H1 (cell line): Measurements from ENCODE around the gene CCK. TPM values are rescaled to one million over a fixed set of nuclear protein-coding genes. Genes with fewer than 3 reads are reported as not detected.

Experiments
- CTCF ChIA-PET: fragments of 300-600 bp; sonication (Branson Sonifier 250); formaldehyde crosslinking; loops from one replicate; lab custom pipeline; 2021; ENCODE audit not compliant: partially characterized antibody; lab: Charles Lee
- POLR2A ChIA-PET: fragments of 300-600 bp; sonication (Branson Sonifier 250); formaldehyde crosslinking; loops from one replicate; lab custom pipeline; 2021; ENCODE audit warnings: inconsistent platforms; ENCODE audit not compliant: partially characterized antibody; lab: Charles Lee
- DNase-seq, 2 experiments: peaks; one replicate each; pipeline versions ENCODE4 v3.0.0 to v3.0.0-alpha.2; 2010 to 2022; ENCODE audit warnings: low spot score in 2 of 2, low read depth in 1 of 2, mixed read lengths in 1 of 2
- FAIRE-seq: peaks from 2 replicates; lab custom pipeline; 2011; peaks lifted over from hg19 to GRCh38; lab: Jason Lieb, UNC
- H2AFZ ChIP-seq: 2 replicates; pipeline ENCODE4 v1.8.1; 2012; ENCODE audit warnings: low read length, inconsistent platforms
- H2AK5ac ChIP-seq: 2 replicates; pipeline ENCODE4 v1.6.1; 2013; ENCODE audit warnings: low read depth, low read length
- H2BK120ac ChIP-seq: replicated peaks from 2 replicates; pipeline ENCODE3; 2013; ENCODE audit warnings: low read depth, low read length, inconsistent platforms
- H2BK12ac ChIP-seq: 2 replicates; pipeline ENCODE4 v1.6.1; 2013; ENCODE audit warnings: low read depth, low read length
- H2BK15ac ChIP-seq: 2 replicates; pipeline ENCODE4 v1.6.1; 2013; ENCODE audit warnings: low read length
- H2BK20ac ChIP-seq: 2 replicates; pipeline ENCODE4 v1.6.1; 2013; ENCODE audit warnings: low read length
- H2BK5ac ChIP-seq: 2 replicates; pipeline ENCODE4 v1.6.1; 2013; ENCODE audit warnings: low read depth, low read length
- H3K14ac ChIP-seq: 2 replicates; pipeline ENCODE4 v1.6.1; 2013; ENCODE audit warnings: inconsistent platforms; ENCODE audit not compliant: insufficient read length
- H3K18ac ChIP-seq: 2 replicates; pipeline ENCODE4 v1.6.1; 2013; ENCODE audit warnings: low read length; ENCODE audit errors: extremely low read depth
- H3K23ac ChIP-seq: 2 replicates; pipeline ENCODE4 v1.6.1; 2013; ENCODE audit warnings: inconsistent platforms; ENCODE audit not compliant: insufficient read length
- H3K23me2 ChIP-seq: 2 replicates; pipeline ENCODE4 v1.6.1; 2013; ENCODE audit warnings: low read depth, low read length
- H3K27ac ChIP-seq: 2 replicates; pipeline ENCODE4 v1.6.1; 2011; ENCODE audit warnings: low read depth, low read length, inconsistent platforms
- H3K27me3 ChIP-seq, 4 experiments: replicated peaks in 1 of 4; 1 replicate in 1 of 4; 2 replicates in 3 of 4; pipeline versions ENCODE4 v1.6.1 to v1.8.1; 2011 to 2013; ENCODE audit warnings: low read length in 3 of 4, mild to moderate bottlenecking in 3 of 4, inconsistent platforms in 2 of 4, mixed read lengths in 2 of 4, moderate library complexity in 1 of 4; ENCODE audit not compliant: control insufficient read depth in 3 of 4, insufficient read depth in 3 of 4; ENCODE audit errors: extremely low read depth in 1 of 4
- H3K36me3 ChIP-seq, 4 experiments: 2 replicates each; pipeline versions ENCODE4 v1.6.1 to v1.8.1; 2011 to 2013; ENCODE audit warnings: mild to moderate bottlenecking in 4 of 4, low read length in 3 of 4, moderate library complexity in 2 of 4, control low read depth in 1 of 4, inconsistent platforms in 1 of 4; ENCODE audit not compliant: insufficient read depth in 4 of 4, control insufficient read depth in 2 of 4
- H3K4ac ChIP-seq: replicated peaks from 2 replicates; pipeline ENCODE3; 2013; ENCODE audit warnings: low read length, low read depth, mixed read lengths, inconsistent platforms; ENCODE audit not compliant: insufficient read length
- H3K4me1 ChIP-seq, 4 experiments: replicated peaks in 1 of 4; 1 replicate in 1 of 4; 2 replicates in 3 of 4; pipeline versions ENCODE4 v1.6.1 to v1.8.1; 2011 to 2013; ENCODE audit warnings: low read length in 3 of 4, inconsistent platforms in 2 of 4, mixed read lengths in 1 of 4; ENCODE audit not compliant: insufficient read depth in 4 of 4, control insufficient read depth in 3 of 4
- H3K4me2 ChIP-seq, 2 experiments: 2 replicates each; pipeline versions ENCODE4 v1.6.1 to v1.8.1; 2011 to 2013; ENCODE audit warnings: low read depth in 2 of 2, low read length in 2 of 2, control low read depth in 1 of 2, inconsistent platforms in 1 of 2, mild to moderate bottlenecking in 1 of 2; ENCODE audit not compliant: insufficient read depth in 1 of 2
- H3K4me3 ChIP-seq, 4 experiments: fragments of 200-600, 300-600 bp in 1 of 4; sonication (generic), shearing (Covaris generic), sonication (Bioruptor Twin) in 1 of 4; 2 replicates each; pipeline versions ENCODE4 v1.5.1 to v1.8.1; 2011 to 2016; ENCODE audit warnings: low read length in 4 of 4, low read depth in 3 of 4, control low read depth in 2 of 4, inconsistent platforms in 2 of 4, mild to moderate bottlenecking in 2 of 4, mixed read lengths in 1 of 4, moderate library complexity in 1 of 4; ENCODE audit not compliant: insufficient read depth in 2 of 4; ENCODE audit errors: extremely low read depth in 1 of 4
- H3K56ac ChIP-seq: replicated peaks from 2 replicates; pipeline ENCODE3; 2013; ENCODE audit warnings: low read depth, mild to moderate bottlenecking, mixed read lengths, low read length, inconsistent platforms; ENCODE audit not compliant: insufficient read length
- H3K79me1 ChIP-seq: 2 replicates; pipeline ENCODE4 v1.6.1; 2013; ENCODE audit warnings: low read depth, low read length, control low read depth
- H3K79me2 ChIP-seq, 2 experiments: 2 replicates each; pipeline versions ENCODE4 v1.6.1 to v1.8.1; 2012 to 2013; ENCODE audit warnings: low read length in 2 of 2, mild to moderate bottlenecking in 2 of 2, inconsistent platforms in 1 of 2; ENCODE audit not compliant: insufficient read depth in 2 of 2, control insufficient read depth in 1 of 2
- H3K9ac ChIP-seq, 4 experiments: replicated peaks in 1 of 4; 1 replicate in 1 of 4; 2 replicates in 3 of 4; pipeline versions ENCODE4 v1.6.1 to v1.8.1; 2011 to 2013; ENCODE audit warnings: low read depth in 3 of 4, low read length in 3 of 4, control low read depth in 2 of 4, mild to moderate bottlenecking in 2 of 4, moderate library complexity in 2 of 4, inconsistent platforms in 1 of 4; ENCODE audit errors: extremely low read depth in 1 of 4
- H3K9me3 ChIP-seq, 2 experiments: 2 replicates each; pipeline versions ENCODE4 v1.6.1 to v1.8.1; 2012 to 2013; ENCODE audit warnings: mild to moderate bottlenecking in 2 of 2, moderate library complexity in 2 of 2, control low read depth in 1 of 2, inconsistent platforms in 1 of 2, low read depth in 1 of 2, low read length in 1 of 2, mixed read lengths in 1 of 2; ENCODE audit not compliant: insufficient read depth in 2 of 2
- H4K20me1 ChIP-seq, 2 experiments: replicated peaks in 1 of 2; 2 replicates each; pipeline versions ENCODE3 to v1.8.1; 2011 to 2013; ENCODE audit warnings: inconsistent platforms in 2 of 2, low read length in 2 of 2, mild to moderate bottlenecking in 1 of 2; ENCODE audit not compliant: insufficient read depth in 2 of 2, control insufficient read depth in 1 of 2
- H4K5ac ChIP-seq: 2 replicates; pipeline ENCODE4 v1.6.1; 2013; ENCODE audit warnings: low read length, low read depth, mixed read lengths, inconsistent platforms; ENCODE audit not compliant: insufficient read length
- H4K8ac ChIP-seq: 2 replicates; pipeline ENCODE4 v1.8.0; 2013; ENCODE audit warnings: mild to moderate bottlenecking, moderate library complexity, low read length, inconsistent platforms; ENCODE audit not compliant: insufficient read depth; ENCODE audit errors: extremely low read depth
- H4K91ac ChIP-seq: replicated peaks from 2 replicates; pipeline ENCODE3; 2013; ENCODE audit warnings: low read length, mixed read lengths, inconsistent platforms; ENCODE audit not compliant: insufficient read length
- CBX5 ChIP-seq: fragments of 300-800, 300-1000 bp; sonication (generic); IDR thresholded peaks from 2 replicates; pipeline ENCODE4 v1.7.1; 2016; ENCODE audit warnings: antibody characterized with exemption, low read length, low read depth
- WGBS, 2 experiments: shearing (Covaris generic) in 1 of 2; methylation state at CpG; one replicate each; pipeline versions ENCODE4 v1.1.6 to v1.1.7; 2013 to 2015; ENCODE audit warnings: low lambda C conversion rate in 2 of 2, mixed read lengths in 2 of 2, inconsistent platforms in 1 of 2, low coverage in 1 of 2, missing lambda C conversion rate in 1 of 2; ENCODE audit not compliant: insufficient replicate concordance in 2 of 2, insufficient coverage in 1 of 2, insufficient read length in 1 of 2; ENCODE audit errors: extremely low coverage in 1 of 2, missing lambda C conversion rate in 1 of 2; 5-methylcytosine and 5-hydroxymethylcytosine counted together
- polyA plus RNA-seq, 7 experiments: library from polyadenylated mRNA; depleted of rRNA in 3 of 7; stranded (reverse) in 5 of 7; unstranded in 2 of 7; fragments of >200 nt in 5 of 7; fragments of 200-250 nt in 2 of 7; gene quantifications; 1 replicate in 5 of 7; 2 replicates in 1 of 7; 4 replicates in 1 of 7; pipeline versions ENCODE4 v1.2.1 to v1.2.3, GENCODE V29; 2011 to 2013; ENCODE audit warnings: missing spikeins in 2 of 7, mixed read lengths in 2 of 7
- total RNA-seq: library from RNA; stranded (reverse); fragmentation: NEBNext Ultra II Directional; extraction: Animal tissue kit (Norgen Biotek cat#: 25700); gene quantifications from 2 replicates; pipeline ENCODE4 v1.2.1, GENCODE V29; 2021

CCK gene
- total and polyA plus RNA-seq, 2 of the 8 experiments (the other 6 are each of a cell fraction or from before 2014, with no cell fraction given) = 0.99 to 2.8 TPM

- H3K4me1 ChIP-seq = no peaks in the 10 kb centered on the region
- no peak overlapping the region for H2BK12ac ChIP-seq
- no peak overlapping the region for H4K8ac ChIP-seq
- POLR2A ChIA-PET = no interaction called here
- no peaks in the 10 kb centered on the region for H3K23me2 ChIP-seq
- H4K5ac ChIP-seq = no peak overlapping the region
- H2BK20ac ChIP-seq = no peak overlapping the region
- no peaks in the 10 kb centered on the region for H4K20me1 ChIP-seq
- H3K9ac ChIP-seq = no peak overlapping the region
- no peak overlapping the region for H3K4ac ChIP-seq
- H3K79me2 ChIP-seq = no peaks in the 10 kb centered on the region
- H2BK5ac ChIP-seq = no peak overlapping the region
- H3K56ac ChIP-seq = no peak overlapping the region
- no peaks in the 10 kb centered on the region for H3K36me3 ChIP-seq
- no peak overlapping the region for H3K4me2 ChIP-seq
- no peak for TF ChIP-seq CBX5
- no peaks in the 10 kb centered on the region for H3K79me1 ChIP-seq
- DNase-seq (no peak), FAIRE-seq (no peak)
- 89% methylated on average over 2 of the region's 2 CpGs; no CpG with 5 or more reads in 1 of the 2 experiments for WGBS, 2 experiments
- H3K27ac ChIP-seq = no peak overlapping the region
- no peaks in the 10 kb centered on the region for H3K9me3 ChIP-seq
- H3K14ac ChIP-seq = no peak overlapping the region
- no peak overlapping the region for H2AK5ac ChIP-seq
- H3K4me3 ChIP-seq = no peak overlapping the region
- H3K18ac ChIP-seq = no peak overlapping the region
- no peak overlapping the region for H4K91ac ChIP-seq
- CTCF ChIA-PET = interaction anchor here (0.6 to 1.0 kb wide), 3 partner anchors 10 to 228 kb away, joined by 3 to 4 read pairs (median 3); no protein-coding TSS in a partner anchor
- no peak overlapping the region for H2BK15ac ChIP-seq
- H2AFZ ChIP-seq = no peak overlapping the region
- H2BK120ac ChIP-seq = no peak overlapping the region
- no peaks in the 10 kb centered on the region for H3K27me3 ChIP-seq
- H3K23ac ChIP-seq = no peak overlapping the region
These were observed 40.5 kb upstream of the CCK start for GRCh38 chr3:42306499-42306898.
